ENCODE results near the gene ZNF384.

ZNF384 gene

DNA sequence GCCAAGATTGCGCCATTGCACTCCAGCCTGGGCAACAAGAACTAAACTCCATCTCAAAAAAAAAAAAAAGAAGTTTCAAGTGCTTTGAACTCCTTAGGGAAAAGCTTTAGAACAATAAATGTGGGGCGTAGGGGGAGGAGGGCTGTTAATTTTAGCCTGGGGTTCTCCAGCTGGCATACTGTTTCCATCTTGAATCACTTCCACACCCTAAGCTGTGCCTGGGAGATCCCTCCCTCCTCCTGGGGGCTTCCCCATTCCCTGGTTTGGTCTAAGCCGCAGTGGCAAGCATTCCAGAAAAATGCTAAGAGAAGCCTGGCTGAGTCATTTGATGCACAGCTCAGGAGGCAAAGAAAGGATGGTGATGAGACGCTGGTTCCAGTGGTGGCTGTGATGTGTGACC is 2.3 kb upstream of the ZNF384 start:
- peak; percentile 73 for DNase-seq (ENCODE audit: low read depth)
- no peak overlapping the region for H3K4me3 ChIP-seq (ENCODE audit: low read length)

GRCh38 chr12:6688543-6688998 is 604 bp downstream of the ZNF384 start:
- TF ChIP-seq, protein P1, sequence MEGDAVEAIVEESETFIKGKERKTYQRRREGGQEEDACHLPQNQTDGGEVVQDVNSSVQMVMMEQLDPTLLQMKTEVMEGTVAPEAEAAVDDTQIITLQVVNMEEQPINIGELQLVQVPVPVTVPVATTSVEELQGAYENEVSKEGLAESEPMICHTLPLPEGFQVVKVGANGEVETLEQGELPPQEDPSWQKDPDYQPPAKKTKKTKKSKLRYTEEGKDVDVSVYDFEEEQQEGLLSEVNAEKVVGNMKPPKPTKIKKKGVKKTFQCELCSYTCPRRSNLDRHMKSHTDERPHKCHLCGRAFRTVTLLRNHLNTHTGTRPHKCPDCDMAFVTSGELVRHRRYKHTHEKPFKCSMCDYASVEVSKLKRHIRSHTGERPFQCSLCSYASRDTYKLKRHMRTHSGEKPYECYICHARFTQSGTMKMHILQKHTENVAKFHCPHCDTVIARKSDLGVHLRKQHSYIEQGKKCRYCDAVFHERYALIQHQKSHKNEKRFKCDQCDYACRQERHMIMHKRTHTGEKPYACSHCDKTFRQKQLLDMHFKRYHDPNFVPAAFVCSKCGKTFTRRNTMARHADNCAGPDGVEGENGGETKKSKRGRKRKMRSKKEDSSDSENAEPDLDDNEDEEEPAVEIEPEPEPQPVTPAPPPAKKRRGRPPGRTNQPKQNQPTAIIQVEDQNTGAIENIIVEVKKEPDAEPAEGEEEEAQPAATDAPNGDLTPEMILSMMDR (conservative IDR thresholded peaks at IDR 0.05; ENCODE audit: low read length): no peak
- DNase-seq (ENCODE audit: low read depth): peak; percentile 22
- peak overlapping the region; percentile 97 for H3K4me3 ChIP-seq (ENCODE audit: low read length)

More for the DNA sequence above, 2.3 kb upstream of the ZNF384 start:
- TF ChIP-seq, protein P1 (conservative IDR thresholded peaks at IDR 0.05; ENCODE audit: low read length): no peak

DNA sequence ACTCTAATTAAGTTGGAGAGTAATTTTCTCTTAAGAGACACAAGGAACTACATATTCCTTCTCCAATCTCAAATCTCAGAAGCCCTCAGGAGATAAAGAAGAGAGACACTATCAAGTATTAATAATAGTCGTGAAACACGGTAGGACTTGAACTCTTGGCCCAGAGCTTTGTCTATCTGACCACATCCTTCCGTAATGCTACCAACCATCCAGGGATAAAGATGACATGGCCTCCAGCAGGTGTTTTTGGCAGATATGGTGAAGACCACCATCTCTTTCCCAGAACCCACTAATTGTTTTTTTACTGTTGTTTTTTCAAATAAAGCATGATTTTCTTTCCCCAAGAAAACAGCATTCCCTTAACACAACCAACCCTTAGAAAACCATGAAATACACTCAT is 3.4 kb downstream of the ZNF384 start:
- no peak for DNase-seq (ENCODE audit: low read depth)
- H3K4me3 ChIP-seq (ENCODE audit: low read length): no peak overlapping the region

GRCh38 chr12:6684609-6685008 is 4.6 kb downstream of the ZNF384 start:
- H3K4me3 ChIP-seq (ENCODE audit: low read length): no peak overlapping the region
- DNase-seq (ENCODE audit: low read depth): no peak
- TF ChIP-seq, protein P1 (conservative IDR thresholded peaks at IDR 0.05; ENCODE audit: low read length): peak; percentile 47

More for the DNA sequence above, 3.4 kb downstream of the ZNF384 start:
- TF ChIP-seq, protein P1 (conservative IDR thresholded peaks at IDR 0.05; ENCODE audit: low read length): no peak

GRCh38 chr12:6676962-6677361 is 12.2 kb downstream of the ZNF384 start:
- H3K4me3 ChIP-seq (ENCODE audit: low read length): no peak overlapping the region
- TF ChIP-seq, protein P1 (conservative IDR thresholded peaks at IDR 0.05; ENCODE audit: low read length): no peak
- no peak for DNase-seq (ENCODE audit: low read depth)

GRCh38 chr12:6672143-6672542 is 17.0 kb downstream of the ZNF384 start:
- DNase-seq (ENCODE audit: low read depth): no peak
- TF ChIP-seq, protein P1 (conservative IDR thresholded peaks at IDR 0.05; ENCODE audit: low read length): no peak
- H3K4me3 ChIP-seq (ENCODE audit: low read length): no peak overlapping the region

DNA sequence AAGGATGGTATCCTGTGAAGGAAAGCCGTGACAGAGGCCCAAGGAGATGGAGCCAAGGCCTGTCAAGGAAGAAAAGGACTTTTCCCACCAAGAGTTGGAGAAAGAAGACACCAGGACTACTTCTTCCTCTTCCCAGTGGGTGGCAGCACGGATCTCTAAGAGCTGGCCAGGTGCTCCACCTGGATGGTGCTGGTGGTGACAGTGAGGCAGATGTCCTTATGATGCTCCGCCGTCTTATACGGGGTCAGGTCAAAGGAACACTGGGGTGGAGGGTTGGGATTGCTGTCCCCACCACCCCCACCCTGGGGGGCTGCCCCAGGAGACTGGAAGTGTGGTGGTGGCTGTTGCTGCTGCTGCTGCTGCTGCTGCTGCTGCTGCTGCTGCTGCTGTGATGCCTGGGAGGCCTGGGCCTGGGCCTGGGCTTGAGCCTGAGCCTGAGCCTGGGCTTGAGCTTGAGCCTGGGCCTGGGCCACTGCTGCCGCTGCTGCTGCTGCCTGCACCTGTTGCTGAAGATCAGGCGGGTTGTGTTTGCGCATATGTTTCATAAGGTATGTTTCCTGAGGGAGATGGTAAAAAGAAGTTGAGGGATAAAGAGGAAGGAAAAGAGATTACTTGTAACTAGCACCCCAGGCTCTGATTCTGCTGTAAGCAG is 21.5 kb downstream of the ZNF384 start:
- no peak for DNase-seq (ENCODE audit: low read depth)

More for the DNA sequence above, 21.5 kb downstream of the ZNF384 start:
- H3K4me3 ChIP-seq (ENCODE audit: low read length): no peak overlapping the region
- TF ChIP-seq, protein P1 (conservative IDR thresholded peaks at IDR 0.05; ENCODE audit: low read length): no peak; the same call in 1 of the 2 replicates

All from AG10803 (cell line).